Embryonic facial prominence (tissue), 1 donor: ENCODE results near the gene SORCS2.
"Not testable (repeated sequence)": the region's sequence is repeated elsewhere in the genome, so short reads cannot be mapped to it uniquely, and the experiment has no call there.

Experiments
- DNase-seq: peaks from one replicate; pipeline ENCODE4 v3.0.0-alpha.2; 2016; ENCODE audit errors: extremely low spot score

SORCS2 gene

DNA sequence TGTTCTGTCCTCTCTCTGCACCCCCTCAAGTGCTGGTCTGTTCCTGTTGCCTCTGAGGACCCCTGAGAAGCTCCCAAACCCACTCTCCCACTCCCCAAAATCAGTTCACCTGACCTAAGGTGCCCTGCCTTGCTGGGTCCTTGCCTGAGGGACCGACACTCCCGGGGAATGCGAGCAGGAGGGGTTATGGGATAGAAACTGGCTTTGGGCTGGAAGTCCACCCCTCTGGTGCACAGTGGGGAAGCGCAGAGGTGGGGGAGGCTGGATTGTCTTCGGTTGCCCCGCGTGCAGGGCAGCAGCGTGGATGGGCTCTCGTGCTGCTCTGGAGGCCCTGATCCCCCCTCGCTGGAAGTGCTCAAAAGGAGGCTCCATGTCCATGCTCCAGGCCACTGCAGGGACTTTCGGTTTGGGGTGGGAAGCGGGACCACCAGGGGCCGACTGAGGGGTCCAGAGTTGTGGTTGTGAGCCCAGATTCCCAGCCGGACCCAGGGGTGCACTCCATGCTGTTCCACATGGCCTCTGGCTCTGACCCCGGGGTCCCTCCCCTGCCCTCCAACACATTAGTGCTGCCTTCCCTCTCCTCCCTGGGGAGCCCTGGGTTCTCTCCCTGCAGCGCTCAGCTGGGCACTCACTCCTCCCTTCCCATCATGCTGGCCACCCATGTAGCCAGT lies 7.6 kb downstream of the SORCS2 start:
- DNase-seq = no peak

DNA sequence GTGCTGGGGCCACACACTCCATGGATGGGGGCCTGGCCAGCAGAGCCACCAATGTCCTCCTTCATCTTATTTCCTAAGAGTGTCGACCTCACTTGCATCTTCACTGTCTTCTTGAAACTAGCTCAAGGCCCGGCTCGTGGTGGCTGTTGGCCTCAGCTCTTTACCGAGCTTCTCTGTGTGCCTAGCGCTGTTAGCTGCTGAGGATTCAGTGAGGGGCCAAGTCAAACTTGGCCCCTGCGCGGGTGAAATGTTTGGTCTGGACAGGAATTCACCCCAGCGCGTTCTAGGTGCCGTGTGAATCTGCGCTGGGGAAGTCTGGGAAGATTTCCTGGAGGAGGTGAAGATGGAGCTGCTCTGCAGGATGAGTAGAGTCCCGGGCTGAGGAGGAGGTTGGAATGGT lies 8.5 kb downstream of the SORCS2 start:
- no peak for DNase-seq

DNA sequence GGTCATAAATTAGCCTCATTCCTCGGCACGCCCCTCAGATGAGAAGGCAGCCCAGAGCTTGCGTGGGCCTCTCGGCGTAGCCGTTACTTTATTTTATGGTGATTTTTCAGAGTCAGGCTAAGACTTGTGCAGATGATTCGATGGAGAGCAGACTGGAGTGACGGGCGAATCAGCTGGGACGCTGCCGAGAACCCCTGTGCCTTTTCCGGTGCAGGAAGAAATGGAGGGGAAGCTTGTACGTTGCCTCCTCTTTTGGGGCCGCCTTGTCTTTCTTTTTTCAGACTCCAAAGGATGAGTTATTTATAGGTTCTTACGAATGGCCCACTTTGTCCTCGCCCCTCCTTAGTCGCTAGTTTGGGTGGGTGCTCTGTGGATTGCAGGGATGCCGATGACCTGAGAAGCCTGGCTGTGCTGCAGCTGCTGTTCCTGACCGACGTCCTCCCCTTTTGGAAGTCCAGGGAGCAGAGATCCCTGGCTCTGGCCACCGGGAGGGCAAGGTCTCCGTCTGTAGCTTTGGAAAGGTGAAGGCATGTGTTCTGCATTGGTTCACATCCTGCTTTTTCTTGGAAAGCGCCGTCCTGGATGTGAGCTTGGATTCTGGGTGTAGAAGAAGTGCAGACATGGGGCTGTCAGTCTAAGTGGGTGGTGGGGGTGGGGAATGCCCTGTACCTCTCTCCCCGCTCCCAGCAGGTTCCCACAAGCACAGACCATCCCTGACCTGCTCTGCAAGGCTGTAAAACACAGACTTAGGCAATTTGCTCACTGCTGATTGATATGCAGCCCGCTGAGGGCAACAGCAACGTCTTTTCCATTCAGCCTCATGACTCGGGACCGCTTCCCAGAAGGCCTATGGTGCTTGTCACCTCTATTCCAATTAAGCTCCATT lies 9.3 kb downstream of the SORCS2 start:
- no peak for DNase-seq

DNA sequence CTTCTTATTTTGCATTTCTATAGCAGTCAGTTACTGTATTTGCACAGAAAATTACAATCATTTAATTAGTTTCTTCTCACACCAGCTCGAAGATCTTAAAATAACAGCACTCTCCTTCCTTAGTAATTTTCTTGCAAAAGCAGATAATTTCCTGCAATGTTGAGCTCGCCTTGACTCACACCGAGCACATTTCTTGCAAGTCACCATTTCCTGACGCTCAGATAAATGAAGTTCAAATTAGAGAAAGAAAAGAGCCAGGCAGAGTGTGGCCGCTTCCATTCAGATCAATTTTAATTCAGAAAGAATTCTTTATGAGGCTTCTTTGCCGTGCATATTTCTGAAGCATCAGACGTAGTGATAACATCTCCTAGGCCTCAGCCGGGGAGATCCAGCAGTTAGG lies 10.1 kb downstream of the SORCS2 start:
- DNase-seq = no peak

DNA sequence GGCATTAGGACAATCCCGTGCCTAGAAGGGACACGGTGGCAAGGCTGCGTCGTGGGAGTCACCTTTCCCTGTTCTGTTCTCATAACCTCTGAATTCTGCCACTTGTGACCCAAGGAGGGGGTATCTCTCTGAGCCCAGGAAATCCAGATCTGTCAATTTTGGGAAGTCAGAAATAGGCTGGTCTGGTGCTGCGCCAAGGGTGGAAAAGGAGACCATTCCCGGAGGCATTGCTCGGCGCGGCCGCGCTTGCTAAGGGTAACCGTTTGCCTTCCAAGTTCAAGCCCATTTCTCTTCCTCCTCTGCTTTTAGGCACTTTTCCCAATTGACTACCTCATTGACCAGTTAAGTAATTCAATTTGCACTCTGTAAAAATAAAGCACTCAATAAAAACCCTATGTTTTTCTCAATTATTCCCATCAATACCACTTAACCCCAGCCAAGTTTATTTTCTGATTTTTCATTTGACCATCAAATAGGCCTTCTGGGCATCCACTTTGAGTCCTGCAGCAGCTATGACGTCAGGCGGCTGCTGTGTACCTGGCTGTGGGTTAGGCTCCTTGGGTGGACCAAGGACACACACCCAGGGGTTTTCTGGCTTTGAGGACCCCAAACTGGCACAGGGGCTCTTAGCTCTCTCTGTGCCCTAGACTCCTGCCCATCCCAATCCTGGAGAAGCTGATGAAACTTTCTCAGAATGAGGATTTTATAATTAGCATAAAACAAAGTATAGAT lies 12.5 kb downstream of the SORCS2 start:
- no peak for DNase-seq

DNA sequence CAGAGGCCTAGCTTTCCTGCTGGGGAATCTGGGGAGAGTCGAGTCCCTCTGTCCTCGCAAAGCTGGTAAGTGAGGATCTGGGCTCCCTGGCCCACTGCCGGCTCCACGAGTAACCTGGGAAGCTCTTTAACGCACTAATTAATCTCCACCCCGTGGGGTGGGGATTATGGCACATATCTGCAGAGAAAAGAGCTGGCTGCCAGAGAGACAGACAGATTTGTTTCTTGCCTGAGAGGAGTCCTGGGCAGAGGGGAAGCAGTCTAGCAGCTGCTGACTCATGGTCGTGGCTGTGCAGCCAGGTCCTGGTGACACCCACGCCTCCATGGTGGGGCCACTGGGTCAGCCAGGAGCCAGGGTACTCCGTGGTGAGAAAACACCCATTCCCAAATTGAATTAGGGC lies 14.0 kb downstream of the SORCS2 start:
- no peak for DNase-seq

DNA sequence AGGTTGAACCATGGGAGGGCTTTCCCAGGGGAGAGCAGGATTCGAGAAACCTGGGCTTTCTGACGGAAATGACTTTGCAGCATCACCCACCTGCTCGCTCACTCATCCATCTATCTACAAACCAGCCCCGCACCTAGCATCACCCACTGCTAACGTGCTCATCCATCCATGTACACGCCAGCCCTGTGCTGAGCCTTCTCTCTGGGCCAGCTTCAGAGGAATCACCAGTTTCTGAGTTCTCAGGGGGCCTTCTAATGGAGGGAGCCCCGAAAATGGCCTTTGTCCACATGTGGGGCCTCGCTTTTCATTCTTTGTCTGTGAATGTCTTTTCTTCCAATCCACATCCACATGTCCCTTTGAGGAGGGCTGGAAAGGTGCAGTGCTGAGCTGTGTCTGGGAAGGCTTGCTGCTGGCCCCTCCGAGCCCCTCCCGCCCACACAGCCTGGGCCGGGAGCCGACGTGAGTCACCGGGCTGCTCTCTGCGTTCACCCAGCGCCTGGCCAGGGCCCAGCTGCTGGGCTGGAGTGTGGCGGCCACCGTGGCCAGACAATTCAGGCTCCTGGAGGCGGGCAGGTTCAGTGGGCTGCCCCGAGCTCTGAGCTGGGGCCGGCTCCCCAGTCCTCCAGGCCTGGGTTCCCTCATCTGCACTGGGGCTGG lies 14.7 kb downstream of the SORCS2 start:
- DNase-seq = no peak

DNA sequence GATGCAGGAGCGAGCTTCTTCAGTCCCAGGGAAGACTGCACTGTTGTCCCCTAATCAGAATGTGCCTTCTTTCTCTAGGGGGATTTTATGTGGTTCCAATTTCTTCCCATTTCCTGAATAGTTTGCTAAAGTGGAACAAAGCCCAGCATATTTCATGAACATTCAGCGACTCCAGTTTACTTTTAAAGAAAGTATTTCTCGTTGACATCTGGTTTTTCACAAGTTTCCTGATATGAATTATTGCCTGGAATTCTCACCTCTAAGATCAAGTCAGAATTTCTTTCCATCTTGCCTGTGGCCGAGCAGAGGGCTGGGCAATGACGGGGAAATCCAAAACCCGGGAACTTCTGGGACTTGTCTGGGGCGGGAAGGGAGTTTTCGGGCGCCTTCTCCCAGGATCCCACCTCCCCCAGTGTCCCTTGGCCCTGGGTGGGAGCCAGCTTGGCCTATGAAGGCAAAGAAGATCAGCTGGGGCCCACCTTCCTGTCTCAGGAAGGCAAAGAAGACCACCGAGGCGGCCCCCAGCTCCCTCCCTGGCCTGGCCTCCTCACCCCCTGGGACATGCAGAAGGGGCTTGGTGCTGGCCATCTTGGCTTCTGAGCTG lies 15.4 kb downstream of the SORCS2 start:
- DNase-seq = no peak

DNA sequence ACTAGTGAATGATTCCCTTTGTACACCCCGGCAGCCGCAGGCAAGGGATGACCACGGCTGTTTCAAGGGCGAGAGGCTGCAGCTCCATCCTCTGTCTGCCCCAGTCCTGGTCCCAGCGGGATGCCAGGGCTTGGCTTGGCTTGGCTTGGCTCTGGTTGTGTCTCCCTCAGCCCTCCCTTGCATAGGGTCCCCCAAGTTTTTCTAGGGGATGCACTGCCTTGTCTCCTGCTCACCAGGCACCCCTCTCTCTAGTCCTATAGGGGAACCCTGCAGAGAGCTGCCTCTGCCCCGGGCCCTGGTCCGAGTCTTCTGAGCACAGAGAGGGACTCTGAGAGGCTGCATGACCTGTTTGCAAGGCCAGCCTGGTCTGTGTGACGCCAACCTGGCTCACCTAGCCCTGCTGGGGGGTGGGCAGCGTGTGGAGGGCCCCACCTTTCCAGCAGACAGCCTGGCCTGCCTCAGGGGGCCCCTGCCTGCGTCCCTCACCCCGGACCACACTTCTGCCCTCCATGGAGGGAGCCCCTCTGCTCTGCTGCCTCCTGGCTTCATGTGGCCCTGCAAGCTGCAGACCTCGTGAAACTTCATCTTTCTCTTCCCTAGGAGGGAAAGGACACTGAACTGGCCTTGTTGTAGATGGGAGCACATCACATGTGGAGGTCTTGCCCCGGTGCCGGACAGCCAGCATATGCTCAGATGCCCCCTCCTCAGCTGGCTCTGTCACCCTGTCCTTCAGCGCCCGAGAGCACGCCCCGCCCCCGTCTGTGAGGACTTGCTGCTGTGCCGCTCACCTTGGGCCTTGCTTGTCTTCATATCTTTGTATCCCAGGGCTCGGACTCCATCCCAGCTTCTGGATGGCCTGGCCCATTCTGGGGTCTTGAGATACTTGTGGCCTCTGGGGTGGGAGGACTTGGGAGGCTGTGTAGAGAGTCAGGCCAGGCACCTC lies 16.4 kb downstream of the SORCS2 start:
- no peak for DNase-seq

DNA sequence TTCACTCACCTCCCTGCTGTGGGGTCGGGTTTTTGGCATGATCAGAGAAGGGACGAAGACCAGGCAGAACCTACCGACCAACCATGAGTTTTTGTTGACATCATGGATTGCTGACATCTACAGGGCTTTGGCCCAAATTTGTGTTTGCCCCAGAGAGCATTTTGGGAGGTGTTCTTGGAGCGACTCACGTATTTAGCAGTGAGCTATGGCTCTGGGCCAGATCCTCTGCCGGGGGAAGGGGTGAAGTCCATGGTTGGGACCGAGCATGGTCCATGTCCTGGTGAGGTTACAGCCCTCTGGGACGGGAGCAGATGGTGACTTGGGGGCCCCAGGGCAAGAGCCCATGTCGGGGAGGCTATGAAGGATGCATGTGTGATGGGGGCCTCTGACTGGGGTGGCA lies 17.4 kb downstream of the SORCS2 start:
- no peak for DNase-seq

DNA sequence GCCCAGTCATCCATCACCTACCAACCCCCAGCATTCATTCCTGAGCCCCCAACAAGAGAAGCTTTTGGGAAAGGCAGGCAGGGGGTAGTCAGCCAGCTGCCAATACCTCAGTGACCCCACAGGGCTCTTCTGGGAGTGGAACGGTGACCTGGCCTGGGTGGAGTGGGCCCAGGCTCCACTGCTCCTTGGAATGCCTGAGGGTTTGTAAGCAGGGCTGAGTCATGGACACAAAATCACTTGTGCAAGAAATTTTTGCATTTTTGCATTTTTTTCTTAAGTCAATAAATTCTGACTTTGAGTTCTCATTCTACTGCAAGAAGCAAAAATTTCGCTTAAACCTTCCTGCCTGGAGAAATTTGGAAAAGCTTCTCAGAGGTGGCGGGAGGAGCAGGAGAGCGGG lies 18.5 kb downstream of the SORCS2 start:
- no peak for DNase-seq

DNA sequence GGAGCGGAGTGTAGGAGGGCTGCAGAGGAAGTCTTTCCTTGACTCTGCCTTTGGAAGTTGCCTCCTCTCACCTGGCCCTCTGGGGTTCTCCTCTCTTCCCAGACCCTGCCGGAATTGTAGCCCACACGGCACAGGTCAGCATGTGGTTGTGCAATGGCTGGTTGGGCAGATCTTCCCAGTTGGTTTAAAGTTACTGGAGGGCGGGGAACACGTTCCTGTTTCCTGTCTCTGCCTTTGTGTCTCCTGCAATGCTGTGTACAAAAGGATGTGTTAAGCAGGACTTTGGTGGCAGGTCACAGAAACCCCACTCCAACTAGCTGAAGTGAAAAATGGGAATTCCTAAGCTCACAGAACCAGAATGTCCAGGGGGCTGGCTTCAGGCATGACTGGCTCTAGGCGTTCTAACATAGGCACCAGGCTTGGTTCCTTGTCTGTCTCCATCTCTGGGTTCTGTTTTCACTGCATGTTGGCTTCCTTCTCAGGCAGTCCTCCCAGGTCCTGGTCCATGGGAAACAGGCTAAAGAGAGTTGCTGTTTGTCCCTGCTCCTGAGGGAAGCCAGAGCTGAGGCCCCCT lies 19.9 kb downstream of the SORCS2 start:
- no peak for DNase-seq

DNA sequence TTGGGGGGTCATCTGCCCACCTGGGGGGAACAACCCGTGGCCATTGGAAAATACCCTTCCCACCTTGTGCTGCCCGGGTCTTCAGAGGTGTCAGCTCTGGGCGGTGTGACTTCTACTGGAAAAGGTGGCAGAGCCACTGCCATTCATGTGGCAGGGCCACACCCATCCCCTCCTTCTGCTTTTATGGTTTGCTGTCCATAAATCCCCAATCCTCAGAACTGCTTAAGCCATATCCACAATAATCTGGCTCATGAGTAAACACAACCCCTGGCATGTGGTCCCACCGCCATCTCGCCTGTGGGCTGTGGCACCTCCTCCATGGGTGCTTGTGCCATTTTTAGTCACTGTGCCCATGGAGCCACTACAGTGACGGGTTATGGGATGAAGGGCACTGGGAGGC lies 20.6 kb downstream of the SORCS2 start:
- DNase-seq = no peak

DNA sequence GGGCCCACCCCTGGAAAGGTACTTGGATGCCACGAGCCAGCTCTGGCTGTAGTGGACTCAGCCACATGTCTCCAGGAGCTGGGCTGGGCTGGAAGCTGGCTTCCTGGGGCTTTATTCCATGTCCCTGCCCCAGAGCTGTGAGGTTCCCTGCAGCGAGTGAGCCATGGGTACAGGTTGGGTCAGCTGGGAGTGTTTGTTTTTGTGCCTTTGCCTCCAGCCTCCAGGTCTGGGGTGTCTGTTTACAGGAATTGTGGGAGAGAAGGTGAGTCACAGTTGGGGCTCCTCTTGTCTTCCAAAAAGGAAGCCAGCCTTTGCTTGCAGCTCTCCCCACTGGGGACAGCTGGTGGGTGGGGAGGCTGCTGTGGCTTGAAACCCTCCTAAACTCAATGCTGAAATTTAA lies 21.5 kb downstream of the SORCS2 start:
- DNase-seq = no peak

DNA sequence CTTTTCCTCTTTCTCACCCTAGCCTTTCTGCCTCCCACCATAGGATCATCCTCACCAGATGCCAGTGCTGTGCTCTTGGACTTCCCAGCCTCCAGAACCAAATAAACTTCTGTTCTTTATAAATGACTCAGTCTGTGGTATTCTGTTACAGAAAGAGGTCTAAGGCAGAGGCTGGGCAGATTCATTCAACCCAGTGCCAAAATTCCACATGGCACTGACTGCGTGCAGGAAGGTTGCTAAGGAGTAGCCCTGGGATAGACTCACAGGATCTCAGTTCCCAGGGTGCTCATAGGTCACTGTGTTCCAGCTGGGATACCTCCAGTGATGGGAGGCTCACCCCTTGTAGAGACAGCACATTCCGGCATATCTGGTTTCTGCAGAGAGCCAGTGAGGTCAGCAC lies 22.0 kb downstream of the SORCS2 start:
- no peak for DNase-seq

DNA sequence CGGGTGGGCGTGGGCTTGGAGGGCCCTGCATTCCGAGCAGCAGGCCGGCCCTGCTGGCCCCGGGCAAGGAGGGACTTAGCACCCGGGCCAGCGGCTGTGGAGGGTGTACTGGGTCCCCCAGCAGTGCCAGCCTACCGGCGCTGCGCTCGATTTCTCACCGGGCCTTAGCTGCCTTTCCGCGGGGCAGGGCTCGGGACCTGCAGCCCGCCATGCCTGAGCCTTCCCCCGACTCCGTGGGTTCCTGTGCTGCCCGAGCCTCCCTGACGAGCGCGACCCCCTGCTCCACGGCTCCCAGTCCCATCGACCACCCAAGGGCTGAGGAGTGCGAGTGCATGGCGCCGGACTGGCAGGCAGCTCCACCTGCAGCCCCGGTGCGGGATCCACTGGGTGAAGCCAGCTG lies 22.8 kb downstream of the SORCS2 start:
- not testable (repeated sequence) for DNase-seq

DNA sequence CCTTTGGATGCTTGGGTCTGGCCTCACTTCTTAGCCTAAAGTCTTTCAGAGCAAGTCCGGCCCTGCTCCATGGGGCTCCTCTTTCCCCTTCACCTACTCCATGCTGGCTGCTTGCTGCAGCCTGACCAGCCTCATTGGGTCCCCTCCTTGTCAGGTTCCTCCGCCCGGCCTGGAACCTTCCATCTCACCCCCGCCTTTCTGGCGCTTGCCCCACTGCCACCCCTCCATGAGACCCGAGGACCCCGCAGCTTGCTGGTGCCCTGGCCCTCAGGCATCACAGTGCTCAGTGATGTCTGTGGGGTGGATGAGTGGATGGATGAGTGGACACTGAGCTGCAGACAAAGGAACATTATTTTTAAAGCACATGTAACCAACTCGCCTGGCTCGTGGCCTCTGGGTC lies 24.7 kb downstream of the SORCS2 start:
- DNase-seq = no peak

DNA sequence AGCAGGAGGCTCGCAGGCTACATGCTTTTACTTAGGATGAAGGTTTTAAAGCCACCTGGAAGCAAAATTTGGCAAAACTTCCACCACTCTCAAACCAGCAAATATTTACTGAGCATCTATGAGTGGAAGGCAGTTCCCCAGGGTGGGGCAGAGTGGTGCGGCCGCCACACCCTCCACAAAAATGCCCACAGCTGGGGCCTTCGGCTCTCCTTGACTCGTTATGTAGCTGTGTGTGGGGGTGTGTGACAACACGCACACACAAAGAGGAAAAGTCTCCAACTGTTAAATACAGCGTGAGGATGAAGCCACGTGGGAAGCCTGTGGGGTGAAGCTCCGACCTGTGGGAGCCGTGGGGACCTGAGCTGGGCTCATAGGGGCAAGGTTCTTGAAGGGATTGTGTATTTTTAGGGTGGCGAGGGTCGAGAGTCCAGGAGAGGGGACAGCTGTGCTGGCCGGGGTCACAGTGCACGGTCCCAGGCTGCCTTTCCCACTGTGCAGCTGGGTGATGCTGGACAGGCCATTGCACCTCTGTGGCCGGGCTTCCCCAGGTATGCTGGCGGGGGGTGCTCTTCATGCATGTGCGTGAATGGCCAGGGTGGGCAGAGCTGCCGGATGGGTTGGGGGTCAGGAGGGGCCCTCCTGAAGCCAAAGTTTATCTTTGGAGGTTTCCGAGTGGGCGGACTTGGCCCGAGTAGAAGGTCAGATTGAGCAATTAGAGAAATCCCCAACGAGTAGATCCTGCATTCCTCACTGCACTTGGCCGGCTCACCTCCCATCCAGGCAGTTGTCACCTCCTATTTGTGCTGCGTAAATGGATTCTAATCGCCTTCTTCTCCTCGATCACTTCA lies 25.4 kb downstream of the SORCS2 start:
- DNase-seq = no peak

DNA sequence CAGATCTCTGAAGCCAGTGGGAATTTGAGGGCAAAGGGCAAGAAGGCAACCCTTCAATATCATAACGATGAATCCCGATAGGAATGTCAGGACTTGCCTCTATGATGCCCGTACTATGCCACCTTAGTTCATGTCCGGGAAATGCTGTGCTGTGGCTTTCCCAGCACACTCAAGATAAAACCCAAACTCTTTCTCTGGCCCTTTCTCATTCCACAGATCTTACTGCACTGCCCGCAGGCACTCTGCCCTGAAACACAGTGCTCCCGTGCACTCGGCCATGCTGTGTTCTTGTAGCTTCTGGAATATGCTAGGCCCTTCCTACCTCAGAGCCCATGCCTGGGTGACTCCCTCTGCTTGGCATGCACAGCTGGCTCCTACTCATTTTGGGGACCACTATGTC lies 26.3 kb downstream of the SORCS2 start:
- no peak for DNase-seq
